GM19372 (cell line): ENCODE data around the gene PELI1.

Experiments used
- ATAC-seq: cut with Tn5 transposase; IDR thresholded peaks from one replicate; pipeline ENCODE4 v1.9.1; 2021; ENCODE audit warnings: mild to moderate bottlenecking, low read depth, moderate library complexity; ENCODE audit not compliant: unreplicated experiment

Gene PELI1, protein sequence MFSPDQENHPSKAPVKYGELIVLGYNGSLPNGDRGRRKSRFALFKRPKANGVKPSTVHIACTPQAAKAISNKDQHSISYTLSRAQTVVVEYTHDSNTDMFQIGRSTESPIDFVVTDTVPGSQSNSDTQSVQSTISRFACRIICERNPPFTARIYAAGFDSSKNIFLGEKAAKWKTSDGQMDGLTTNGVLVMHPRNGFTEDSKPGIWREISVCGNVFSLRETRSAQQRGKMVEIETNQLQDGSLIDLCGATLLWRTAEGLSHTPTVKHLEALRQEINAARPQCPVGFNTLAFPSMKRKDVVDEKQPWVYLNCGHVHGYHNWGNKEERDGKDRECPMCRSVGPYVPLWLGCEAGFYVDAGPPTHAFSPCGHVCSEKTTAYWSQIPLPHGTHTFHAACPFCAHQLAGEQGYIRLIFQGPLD

GRCh38 chr2:64144057-64145013, at the start of gene PELI1:
Gene PELI1 (minus strand): TSS chr2:64144420. CDS start chr2:64108310, 36,110 bp downstream.
- ATAC-seq, result peak; percentile 78

- ATAC-seq, result no peak
Observed at GRCh38 chr2:64193491-64193890, 49.3 kb upstream of the PELI1 start.

GRCh38 chr2:64192664-64193105, 48.5 kb upstream of the PELI1 start:
- no peak for ATAC-seq

- ATAC-seq, result no peak
Observed at GRCh38 chr2:64192125-64192479, 47.9 kb upstream of the PELI1 start.

GRCh38 chr2:64189586-64189985, 45.4 kb upstream of the PELI1 start:
- no peak for ATAC-seq

DNA sequence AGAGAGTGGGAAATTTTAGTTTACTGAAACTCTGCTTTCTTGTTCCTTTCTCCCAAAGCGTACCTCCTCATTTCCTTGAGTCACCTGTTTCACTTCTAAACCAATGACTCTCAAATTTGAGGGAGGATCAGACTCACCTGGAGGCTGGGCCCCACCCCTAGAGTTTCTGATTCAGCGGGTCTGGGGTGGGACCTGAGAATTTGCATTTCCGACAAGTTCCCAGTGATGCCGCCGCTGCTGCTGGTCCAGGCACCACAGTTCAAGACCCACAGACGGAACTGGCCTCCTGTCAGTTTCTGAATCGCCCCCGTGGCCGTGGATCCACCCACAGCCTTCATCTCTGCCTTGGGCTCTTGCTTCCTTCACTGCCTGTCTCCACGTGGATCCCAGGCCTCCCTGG, 44.9 kb upstream of the PELI1 start:
- no peak for ATAC-seq

GRCh38 chr2:64186699-64187605, 42.7 kb upstream of the PELI1 start:
- no peak for ATAC-seq

DNA sequence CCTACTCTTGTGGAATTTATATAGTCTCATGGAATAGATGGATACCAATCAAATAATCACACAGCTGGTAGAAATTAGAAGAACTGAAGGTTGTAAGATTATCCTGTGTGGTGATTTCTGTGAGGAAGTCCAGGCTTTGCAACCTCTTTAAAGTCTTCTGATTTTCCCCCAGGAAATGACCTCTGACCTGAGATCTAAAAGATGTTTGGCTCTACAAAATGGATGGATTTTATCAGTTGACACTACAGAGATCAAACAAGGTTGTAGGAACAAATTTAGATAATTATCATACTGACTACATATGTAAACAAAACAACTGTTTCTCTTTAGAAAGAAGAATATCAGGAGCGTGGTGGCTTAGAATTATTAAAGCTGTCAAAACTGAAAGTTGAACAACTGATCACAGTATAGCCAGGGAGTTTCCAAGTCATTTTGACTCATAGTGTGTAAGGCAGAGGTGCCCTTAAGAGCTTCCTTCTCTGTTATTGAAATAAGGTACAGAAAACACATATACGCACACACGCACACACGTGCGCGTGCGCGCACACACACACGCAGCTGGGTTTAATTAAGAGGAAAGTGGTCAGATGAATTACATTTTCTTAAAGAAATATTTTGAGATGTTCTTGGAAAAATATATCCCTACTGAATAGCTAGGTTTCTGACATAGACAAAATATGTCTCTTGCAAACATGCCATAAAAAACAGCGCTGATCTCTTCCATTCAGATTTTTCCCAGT, 35.5 kb upstream of the PELI1 start:
- peak; percentile 89 for ATAC-seq

GRCh38 chr2:64177315-64177714, 33.1 kb upstream of the PELI1 start:
- no peak for ATAC-seq

GRCh38 chr2:64175419-64176197, 31.4 kb upstream of the PELI1 start:
- ATAC-seq, result no peak

DNA sequence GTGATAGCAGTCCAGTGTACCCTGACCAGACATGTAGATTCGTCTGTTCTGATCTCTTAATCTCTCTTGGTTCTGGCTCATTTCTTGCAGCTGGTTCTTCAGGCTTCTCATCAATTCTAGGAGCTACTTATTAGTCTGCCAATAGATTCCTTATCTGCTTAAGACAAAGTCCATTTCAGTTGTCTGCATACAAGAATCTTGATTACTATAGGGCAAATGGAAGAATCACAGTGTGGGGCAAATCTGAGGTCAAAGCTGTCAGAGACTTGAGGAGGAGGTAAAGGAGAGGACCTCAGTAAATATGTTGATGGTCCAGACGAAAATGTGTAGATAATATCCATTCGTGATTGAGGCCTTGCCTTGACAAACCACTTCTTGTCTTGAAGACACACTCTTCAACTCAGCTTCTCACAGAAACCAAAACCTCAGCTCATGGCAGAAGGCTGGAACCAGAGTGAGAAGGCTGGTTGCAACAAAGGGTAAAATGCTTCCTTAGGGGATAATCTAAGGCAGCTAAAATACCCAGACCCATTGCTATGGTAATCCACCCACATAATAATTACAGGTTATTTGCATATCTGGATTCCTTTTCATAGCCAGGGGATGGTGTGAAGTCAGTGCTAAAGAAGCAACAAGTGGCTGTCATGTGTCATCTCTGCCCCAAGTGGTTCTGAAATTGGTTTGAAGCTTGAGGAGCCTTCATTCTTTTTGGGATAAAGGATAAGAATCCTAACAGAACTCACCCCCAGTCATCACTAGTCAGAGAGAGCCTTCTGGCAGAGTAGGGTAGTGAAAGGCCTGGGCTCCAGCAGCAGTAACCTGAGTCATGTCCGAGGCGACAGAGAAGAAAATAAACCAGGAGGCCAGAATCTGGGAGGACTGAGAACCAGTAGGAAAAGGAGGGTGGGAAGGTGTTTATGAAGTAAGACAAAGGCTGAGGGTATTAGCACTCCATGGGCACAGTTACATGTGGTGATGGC, 29.2 kb upstream of the PELI1 start:
- ATAC-seq, result no peak

DNA sequence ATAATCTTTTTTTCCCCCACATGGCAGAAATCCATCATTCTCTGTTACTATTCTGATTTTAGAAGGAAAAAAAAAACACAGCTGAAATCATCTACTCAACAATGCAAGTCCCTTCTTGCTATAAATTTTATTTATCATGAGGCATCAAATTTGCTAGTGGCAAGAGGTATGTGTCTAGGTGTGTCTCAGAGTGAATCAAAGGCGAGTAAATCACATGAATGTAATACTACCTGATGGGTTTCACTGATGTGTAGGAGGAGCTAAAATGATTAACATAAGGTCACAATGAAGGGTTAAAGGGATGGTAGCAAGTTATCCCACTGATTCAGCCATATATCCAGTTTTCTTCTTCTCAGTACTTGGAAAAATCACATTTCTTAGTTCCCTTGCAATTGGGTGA, 24.5 kb upstream of the PELI1 start:
- ATAC-seq, result no peak

GRCh38 chr2:64168201-64168600, 24.0 kb upstream of the PELI1 start:
- no peak for ATAC-seq

DNA sequence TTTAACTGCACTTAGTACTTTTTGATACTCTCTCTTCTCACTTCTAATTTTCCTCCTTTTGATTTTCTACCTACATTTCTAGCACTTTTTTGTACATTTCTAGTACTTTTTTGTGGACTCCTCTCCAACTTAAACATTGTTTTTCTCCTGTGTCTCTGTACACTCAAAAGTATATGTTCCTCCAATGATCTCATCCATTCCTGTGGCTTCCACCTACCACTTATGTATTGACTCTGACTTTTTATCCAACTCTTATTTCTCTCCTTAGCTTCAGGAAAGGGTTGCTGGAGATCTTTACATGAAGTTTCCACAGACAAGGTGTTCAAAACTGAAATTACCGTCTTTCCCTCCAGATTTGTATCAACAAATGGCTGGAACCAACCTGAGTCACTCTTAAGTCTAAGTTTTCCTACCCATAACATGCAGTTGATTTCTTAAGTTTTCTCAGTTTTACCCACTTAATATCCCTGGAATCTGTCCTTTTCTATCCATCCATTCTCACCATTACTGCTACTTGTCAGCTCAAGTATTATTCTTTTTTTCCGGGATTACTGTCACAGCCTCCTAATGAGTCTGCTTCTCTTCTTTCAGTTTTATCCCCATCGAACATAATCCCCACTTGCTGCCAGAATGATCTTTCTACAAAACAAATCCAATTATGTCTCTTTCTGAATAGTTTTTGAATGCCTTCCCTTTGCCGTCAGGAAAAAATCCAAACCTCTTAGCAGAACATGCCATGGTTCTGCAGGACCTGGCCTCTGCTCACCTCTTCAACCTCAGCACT, 22.6 kb upstream of the PELI1 start:
- no peak for ATAC-seq

- ATAC-seq, result no peak
Observed at GRCh38 chr2:64166212-64166611, 22.0 kb upstream of the PELI1 start.

- ATAC-seq, result no peak
Observed at GRCh38 chr2:64165706-64166105, 21.5 kb upstream of the PELI1 start.

- no peak for ATAC-seq
Observed at GRCh38 chr2:64164629-64165028, 20.4 kb upstream of the PELI1 start.
